DLD1 (cell line): ENCODE measurements around the gene ATP13A3.

Experiments used
- in situ Hi-C: cut with HindIII; loops from 2 replicates; pipeline ENCODE4 v1.10.0; 2017; ENCODE audit warnings: low sequenced_read_pairs

Gene ATP13A3

DNA sequence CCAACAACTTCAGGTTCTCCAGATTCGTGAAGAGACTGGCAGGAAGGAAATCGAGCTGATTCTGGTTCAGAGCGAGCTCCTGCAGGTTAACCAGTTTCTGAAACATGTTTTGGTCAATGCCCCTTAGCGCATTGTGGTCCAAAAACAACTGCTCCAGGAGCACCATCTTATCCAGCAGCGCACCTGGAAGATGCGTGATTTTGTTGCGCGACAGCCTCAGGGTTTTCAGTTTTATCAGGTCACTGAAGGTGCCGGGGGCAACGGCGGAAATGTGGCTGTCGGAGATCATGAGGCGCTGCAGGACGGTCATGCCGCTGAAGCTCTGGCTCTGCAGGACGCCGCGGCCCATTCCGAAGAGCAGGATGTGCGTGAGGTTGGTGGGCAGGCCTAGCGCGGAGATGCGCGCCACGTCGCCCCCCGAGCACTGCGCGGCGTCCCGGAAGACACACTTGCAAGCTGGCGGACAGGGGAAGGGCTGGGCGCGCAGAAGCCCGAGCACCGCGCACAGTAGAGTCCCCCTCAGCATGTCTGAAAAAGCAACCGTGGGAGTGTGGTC is 89.0 kb downstream of the ATP13A3 start:
- in situ Hi-C loops: no loop called here

DNA sequence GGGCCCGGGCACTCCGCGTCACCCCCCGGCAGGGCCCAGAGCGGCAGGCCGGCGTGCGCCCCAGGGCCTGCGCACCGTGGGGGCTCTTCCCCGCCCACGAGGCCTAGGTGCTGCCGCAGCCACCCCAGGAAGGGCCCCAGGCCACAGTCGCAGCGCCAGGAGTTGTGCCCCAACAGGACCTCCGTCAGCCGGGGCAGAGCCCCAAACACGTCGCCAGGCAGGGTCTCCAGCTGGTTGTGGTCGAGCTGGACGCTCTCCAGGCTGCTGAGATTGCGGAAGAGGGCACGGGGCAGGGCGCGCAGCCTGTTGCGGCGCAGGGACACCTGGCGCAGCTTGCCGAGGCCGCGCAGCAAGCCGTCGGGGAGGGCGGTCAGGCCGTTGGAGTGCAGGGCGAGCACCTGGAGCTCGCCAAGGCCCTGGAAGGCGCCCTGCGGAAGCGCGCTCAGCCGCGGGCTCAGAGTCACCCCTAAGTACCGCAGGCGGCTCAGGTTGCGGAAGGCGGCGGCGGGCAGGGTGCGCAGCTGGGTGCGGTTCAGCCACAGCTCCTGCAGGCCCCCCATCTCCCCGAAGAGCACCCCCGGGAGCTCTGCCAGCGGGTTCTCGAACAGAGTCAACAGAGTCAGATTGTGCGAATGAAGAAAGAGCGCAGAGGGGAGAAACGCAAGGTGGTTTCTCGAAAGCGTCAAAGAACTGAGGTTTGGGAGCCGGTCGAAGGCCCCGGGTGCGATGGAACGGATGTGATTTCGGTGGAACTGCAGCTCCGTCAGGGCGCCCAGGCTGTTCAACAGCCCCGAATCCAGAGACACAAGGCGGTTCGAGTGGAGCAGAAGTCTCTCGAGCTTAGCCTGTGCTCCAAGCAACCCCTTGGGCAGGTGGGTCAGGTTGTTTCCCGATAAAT is 89.7 kb downstream of the ATP13A3 start:
- in situ Hi-C loops: no loop called here

DNA sequence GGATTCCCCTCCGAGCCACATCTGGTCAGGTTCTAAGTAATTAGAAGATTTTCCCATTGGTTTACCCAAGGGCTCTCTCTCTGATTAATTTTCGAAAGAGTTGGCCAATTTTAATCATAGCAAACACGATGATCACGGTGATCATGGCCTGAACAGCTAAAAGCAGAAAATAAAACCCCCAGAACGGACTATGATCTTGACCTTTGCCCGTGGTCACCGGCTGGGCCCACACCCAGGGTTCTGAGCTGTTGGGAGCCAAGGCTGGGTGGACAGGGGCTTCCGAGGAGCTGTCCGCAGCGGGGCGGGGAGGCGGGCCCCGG is 90.3 kb downstream of the ATP13A3 start:
- in situ Hi-C loops: no loop called here

DNA sequence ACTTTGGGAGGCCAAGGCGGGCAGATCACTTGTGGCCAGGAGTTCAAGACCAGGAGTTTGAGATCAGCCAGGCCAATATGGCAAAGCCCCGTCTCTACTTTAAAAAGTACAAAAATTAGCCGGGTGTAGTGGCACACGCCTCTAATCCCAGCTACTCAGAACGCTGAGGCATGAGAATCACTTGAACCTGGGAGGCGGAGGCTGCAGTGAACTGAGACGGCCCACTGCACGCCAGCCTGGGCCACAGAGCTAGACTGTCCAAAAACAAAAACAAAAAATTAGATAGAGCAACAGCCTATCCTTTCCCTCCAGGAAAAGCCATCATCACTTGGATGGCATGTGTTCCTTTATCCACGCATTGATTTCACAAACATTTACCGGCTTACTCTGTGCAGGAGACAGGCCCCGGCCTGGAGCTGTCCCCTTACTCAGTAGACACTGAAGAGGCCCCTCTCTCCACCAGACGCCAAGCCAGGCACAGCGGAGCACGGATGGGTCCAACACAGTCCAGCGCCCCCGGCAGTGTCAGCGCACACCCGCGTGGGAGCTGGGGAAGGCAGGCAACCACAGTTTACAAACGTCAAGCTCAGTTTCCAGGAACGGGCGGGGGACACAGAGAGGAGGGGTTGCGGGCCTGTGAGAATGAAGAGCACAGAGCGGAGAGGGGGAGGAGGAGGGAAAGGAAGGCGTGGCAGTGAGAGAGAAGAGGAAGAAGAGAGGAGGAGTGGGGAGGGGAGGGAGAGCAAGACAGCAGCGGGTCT is 90.8 kb downstream of the ATP13A3 start:
- in situ Hi-C loops: no loop called here

DNA sequence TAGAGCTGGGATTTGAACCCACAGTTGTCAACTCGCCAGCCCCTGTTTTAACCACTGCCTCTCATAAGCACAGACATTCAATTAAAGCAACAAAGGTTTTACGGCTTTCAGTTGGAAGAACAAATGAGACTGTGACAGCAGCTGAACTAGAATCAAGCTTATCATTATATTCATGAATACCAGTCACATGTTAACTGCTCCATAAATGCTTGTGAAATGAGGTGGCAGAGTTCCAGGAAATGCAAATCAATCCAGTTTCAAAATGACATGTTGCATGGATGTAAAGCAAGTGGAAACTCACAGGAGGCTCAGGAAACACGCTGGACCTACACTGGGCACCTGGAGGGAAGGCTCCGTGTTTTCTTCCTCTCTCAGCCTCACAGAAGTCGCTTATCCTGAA is 91.6 kb downstream of the ATP13A3 start:
- in situ Hi-C loops: no loop called here

DNA sequence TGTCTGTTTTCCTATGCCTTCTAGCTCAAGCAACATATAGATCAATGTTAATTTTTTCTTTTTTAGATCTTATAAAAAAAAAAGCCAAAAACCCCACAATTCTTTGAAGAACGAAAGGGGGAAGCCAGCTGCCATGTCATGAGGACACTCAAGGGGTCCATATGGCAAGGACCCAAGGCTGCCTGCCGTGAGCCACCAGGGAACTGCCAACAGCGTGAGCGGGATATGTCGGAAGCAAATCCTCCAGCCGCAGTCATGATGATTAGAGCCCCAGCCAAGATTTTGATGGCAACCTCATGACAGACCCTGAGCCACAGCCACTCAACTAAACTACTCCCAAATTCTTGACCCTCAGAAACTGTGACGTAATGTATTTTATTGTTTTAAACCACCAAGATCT is 94.2 kb downstream of the ATP13A3 start:
- in situ Hi-C loops: no loop called here

DNA sequence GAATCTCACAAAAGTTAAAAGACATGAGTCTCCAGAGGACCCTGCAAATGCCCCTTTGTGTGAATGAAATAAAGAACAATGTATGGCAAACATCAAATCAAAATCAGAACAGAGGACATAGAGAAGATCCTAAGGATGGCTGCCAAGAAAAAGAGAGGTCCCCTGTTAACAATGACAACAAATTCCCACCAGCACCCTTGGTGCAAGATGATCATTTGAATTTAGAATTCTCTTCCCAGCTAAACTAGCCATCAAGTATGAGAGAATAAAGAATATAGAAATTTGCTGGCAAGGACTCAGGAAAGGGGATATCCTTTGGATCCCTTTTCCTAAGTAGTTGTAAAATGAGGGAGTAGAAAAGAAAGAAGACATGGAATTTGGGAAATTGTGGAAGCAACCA is 96.0 kb downstream of the ATP13A3 start:
- in situ Hi-C loops: no loop called here

DNA sequence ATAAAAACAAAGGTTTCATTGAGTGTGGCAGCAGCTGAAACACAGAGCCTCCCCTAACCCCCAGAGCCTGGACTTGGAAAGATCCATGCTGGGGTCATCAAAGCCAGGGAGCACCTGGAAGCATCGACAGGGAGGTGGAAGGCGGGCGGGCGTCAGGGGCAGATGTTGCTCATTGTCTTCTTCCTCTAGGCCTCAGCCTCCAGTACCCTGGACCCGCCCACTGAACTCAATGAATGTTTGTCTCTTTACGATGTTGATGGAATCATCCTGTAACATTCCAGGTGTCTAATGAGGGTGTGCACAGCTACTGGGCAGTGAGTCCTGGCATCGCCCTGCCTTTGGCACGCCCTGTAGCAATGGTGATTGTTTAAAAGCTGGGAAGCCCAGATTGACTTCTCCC is 97.5 kb downstream of the ATP13A3 start:
- in situ Hi-C loops: no loop called here

DNA sequence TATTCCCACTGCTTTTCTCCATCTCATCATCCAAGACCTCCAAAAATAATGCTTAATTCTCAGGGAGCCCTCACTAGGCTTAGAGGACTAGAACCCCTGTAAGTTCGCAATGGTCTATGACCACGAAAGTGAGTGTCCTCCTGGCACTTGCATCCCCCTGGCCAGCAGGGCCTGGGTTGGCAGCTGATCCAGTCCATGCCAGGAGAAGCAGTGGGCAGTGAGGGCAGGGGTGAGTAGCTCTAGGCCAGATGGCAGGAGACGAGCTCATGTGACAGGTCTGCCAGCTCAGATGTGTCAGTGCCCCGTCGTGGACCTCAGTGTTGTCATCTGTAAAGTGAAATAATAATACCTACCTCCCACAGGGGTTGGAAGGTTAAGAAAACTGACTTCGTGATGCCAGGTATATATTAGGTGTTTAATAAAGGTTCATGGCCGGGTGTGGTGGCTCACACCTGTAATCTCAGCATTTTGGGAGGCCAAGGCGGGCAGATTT is 98.8 kb downstream of the ATP13A3 start:
- in situ Hi-C loops: no loop called here

DNA sequence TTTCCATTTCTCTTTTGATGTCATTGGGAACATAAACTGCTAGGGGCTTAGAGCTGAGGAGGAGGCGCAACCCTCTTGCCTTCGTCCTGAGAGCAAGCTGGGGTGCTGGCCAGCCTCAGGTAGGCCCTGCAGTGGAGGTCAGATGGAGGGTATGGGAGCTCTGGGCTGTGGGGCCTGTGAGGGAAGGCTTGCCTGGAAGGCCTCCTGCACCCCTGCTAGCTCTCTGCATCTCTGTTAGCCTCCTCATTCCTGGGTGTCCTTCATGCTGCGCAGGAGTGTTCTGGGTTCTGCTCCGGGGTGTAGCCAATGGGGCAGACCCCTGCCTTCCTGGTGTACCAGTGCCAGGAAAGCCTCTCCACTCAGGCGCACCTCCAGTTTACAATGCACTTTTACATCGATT is 99.5 kb downstream of the ATP13A3 start:
- in situ Hi-C loops: no loop called here

DNA sequence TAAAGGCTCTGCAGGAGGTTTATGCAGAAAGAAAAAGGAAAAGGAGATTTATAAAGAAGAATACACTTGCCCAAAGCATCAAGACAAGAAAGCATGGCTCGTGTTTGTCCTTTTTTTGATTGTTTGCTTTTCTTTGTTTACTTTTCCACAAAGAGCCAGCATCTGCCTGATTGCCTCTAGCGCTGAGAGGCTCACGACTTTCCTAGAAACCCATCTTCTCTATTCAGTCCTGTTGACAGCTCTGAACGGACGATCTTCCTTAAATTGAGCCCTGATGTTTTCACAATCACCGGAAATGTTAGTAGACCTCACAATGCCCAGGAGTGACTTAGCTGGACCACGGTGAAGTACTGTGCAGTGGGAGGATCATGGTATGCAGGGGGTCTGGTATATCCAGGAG is 100.2 kb downstream of the ATP13A3 start:
- in situ Hi-C loops: no loop called here

DNA sequence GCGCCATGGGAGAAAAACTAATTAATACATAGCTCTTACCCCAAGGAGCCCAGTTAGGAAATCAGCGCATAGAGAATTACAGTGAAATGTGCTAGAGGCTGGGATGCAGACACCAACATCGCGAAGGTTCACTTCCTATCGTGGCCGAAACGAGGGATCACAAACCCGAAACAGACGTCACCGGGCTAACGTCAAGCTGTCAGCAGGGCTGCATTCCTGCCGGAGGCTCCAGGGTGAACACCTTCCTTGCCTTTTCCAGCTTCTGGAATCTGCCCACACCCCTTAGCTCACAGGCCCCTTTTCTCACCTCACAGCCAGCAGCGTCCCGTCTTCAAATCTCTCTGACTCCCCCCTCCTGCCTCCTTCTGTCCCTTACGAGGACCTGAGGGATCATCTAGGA is 100.7 kb downstream of the ATP13A3 start:
- in situ Hi-C loops: no loop called here

DNA sequence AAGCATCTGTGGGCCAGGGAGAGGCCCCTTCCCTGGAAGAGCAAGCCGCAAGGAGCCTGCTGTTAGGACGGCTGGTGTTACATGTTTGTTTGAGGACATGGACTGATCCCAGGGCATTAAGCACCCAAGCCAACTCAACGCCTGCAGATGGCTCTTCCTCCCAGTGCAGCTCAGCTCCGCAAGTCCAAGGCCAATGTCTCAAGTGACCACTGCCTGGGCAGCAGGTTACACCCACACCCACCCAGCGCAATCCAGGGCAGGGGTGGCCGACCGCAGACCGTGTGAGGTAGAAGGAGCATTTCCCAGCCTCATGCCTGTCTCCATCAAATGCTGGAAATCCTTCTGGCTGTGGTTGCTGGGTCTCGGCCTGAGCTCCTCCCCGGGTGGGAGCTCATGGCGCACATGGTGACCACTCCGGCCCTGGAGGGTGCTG is 102.2 kb downstream of the ATP13A3 start:
- in situ Hi-C loops: no loop called here

DNA sequence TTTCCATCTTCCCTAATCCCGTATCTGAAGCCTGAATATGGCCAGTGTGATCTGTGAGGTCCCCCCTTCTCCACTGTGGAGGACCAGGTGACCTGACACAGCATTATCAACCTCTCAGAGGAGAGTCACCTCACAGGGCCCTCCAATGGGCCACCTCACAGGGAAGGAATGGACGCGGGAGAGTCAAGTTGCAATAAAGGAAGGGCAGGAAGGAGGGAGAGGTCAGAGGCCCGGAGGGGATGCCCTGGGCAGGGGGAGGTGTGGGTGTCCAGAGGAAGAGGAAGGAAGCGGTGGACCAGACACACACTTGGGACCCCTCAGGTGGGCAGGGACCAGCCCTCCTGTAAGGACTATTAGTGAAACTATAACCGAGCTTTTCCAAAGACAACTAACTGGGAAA is 102.6 kb downstream of the ATP13A3 start:
- in situ Hi-C loops: no loop called here

DNA sequence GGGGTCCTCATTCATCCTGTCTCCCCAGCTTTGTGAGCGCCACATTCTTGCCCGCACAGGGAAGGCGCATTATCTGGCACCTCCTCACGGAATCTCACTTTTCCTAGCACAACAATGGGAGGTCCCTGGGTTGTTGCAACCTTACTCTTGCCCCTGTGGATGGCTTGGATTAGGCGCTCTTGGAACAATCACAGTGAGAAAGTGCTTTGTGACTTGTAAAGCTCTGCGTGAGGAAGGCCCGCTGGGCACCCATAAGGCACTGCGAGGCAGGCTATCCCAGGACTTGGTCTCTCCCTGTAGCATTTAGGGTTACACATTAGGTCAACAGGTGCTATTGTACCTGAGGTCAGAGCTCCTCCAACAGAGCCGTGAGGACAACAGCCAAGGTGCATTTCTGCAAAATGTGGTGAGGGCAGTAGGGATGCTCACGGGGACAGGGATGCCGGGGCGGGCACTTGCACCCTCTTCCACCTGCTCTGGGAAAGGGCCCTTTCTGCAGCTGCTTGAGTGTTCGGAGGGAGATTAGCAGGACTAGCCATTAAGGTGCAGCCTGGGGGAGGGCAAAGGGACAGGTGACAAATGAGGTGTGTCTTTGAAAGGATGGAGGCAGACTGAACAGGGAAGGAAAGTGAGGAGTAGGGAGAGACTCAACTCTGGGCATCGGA is 103.4 kb downstream of the ATP13A3 start:
- in situ Hi-C loops: no loop called here

DNA sequence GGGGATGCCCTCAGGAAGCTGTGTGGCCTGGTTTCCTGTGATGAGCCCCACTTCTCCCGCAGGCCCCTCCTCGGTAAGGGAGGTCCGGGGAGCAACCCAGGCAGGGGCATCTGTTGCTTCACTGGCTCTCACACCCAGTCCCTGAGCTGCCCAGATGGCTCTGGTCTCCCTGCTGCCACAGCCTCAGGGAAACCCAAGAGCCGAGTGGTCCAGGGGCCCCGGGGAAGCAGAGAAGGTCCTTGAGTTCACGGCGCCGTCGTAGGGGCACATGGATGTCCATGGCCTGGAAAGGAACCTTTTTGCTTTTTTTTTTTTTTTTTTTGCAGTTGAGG is 103.9 kb downstream of the ATP13A3 start:
- in situ Hi-C loops: no loop called here

DNA sequence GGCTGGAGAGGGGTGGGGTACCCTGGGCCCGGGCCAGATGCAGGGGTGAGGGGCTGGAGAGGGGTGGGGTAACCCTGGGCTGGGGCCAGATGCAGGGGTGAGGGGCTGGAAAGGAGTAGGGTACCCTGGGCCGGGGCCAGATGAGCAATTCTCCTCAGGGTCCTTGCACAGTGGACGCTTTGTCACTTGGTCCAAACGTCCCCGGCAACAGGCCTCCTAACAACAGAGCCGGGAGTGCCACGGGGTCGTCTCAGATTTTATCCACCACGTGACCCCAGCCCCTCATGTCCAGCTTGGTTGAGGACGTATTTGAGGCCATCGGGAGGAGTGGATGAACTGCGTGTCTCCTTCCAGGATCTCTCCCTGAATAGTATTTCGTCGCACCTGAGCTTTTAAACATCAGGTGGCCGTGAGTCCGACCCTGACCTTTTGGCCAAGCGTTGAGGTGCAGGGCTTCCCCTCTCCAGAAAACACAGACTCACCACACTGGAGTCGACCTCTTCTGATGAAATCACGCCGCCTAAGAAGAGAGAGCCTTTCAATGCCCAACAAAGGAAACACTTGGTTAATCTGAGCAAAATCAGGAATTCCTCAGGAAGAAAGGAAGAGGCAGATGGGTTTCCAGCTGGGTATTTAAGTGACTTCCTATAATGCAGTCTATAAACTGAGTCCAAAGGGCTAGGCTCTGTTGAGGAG is 104.5 kb downstream of the ATP13A3 start:
- in situ Hi-C loops: no loop called here

DNA sequence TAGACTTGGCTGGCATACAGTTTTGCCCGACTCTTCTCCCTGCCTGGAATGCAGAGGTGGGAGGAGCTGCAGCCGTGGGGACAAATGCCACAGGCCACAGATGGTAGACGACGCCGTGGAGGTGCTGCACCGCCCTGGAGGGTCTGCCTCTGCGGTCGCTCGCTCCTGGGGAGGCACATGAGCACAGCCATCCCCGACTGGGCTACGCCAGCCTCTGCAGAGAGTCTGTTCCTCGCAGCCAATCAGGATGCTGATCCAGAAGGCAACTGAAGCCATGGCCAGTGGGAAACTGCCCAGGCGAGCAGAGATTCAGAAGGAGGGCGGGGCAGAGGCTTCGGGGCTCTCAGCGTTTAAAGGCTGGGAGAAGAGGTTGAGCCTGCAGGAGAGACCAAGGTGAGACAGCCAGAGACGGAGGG is 105.3 kb downstream of the ATP13A3 start:
- in situ Hi-C loops: no loop called here

DNA sequence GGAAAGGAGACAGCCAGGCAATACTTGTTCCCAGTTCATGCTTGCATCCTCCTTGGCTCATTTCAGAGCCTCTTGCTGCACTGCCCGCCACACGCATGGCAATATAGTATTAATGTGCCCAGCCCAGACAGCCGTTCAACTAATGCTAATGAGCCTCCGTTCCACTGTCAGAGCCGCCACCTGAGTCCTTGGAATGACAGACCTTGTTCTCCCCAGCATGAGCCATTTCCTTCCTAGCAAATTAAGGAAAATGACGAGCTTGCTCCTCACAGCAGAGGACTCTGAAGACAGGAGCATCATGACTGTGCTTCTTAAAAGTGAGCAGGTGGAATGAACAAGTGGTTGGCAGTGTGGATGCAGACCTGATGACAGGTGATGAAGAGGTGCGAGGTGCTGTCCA is 106.5 kb downstream of the ATP13A3 start:
- in situ Hi-C loops: no loop called here

DNA sequence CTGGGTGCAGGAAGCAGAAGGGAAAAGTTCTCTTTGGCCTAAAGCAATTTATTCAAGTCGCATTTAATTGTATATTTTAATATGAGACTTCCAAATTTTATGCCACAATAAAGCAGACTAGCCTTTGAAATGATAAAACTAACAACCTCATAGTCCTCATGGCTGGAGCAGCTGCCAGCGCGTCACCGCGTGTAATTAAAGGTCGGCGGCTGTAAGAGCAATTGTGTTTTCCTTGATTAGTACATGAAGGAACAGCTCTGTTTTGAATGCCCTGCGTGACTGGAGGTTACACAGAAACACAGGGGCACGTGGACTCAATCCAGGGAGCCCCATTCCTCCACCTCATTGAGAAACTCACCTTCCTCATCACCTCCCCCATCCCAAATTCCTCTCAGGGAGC is 107.2 kb downstream of the ATP13A3 start:
- in situ Hi-C loops: no loop called here

DNA sequence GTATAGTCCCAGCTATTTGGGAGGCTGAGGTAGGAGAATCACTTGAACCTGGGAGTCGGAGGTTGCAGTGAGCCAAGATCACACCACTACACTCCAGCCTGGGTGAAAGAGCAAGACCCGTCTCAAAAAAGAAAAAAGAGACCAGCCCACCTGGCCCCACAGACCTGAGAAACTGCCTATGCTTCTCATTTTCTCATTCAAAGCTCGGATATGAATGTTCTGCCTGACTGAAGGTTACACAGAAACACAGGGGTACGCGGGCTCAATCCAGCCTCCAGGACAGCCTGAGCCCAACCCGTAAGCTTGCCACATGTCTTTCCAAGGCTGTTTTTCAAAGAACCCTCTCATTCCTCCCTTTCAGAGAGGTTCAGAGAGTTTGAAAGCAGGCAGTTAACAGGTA is 107.6 kb downstream of the ATP13A3 start:
- in situ Hi-C loops: no loop called here
